Left ventricle myocardium inferior (tissue), 1 donor: ENCODE results near the gene CDH20. TPM values are rescaled to one million over a fixed set of nuclear protein-coding genes. Genes with fewer than 3 reads are reported as not detected.

ENCODE experiments used
- DNase-seq: peaks from one replicate; pipeline ENCODE4 v3.0.0-alpha.2; 2020
- H3K27ac ChIP-seq: fragments of 200-600 bp; replicated peaks from 2 replicates; pipeline ENCODE4 v1.8.0; 2021
- H3K27me3 ChIP-seq: fragments of 200-600 bp; 2 replicates; pipeline ENCODE4 v1.8.0; 2021; ENCODE audit warnings: low read depth
- H3K36me3 ChIP-seq: fragments of 200-600 bp; 2 replicates; pipeline ENCODE4 v1.8.0; 2021
- H3K4me1 ChIP-seq: fragments of 200-600 bp; 2 replicates; pipeline ENCODE4 v1.8.0; 2021
- H3K4me3 ChIP-seq: fragments of 200-600 bp; 2 replicates; pipeline ENCODE4 v1.8.0; 2021; ENCODE audit warnings: mild to moderate bottlenecking, moderate library complexity
- H3K9me3 ChIP-seq: fragments of 200-600 bp; replicated peaks from 2 replicates; pipeline ENCODE4 v1.8.0; 2021
- intact Hi-C: fragments of 100-400 bp; cut with micrococcal nuclease; formaldehyde crosslinking; loops from one replicate; pipeline ENCODE4 v1.11.0; 2022
- total RNA-seq: library from RNA; stranded (reverse); fragmentation: NEBNext Ultra II Directional; extraction: Animal tissue kit (Norgen Biotek cat#: 25700); gene quantifications from one replicate; pipeline ENCODE4 v1.2.1, GENCODE V29; 2021
- TF ChIP-seq, protein P1 (sequence below): fragments of 200-600 bp; IDR thresholded peaks from 2 replicates; pipeline ENCODE4 v1.8.0; 2021; ENCODE audit warnings: antibody characterized with exemption, mild to moderate bottlenecking, borderline replicate concordance
- donor health status: DM: no; HTN: yes; CAD: no; lungs with severe emphysema.

Gene CDH20
- total RNA-seq, 1 donor from 2014 or later = not detected

- Histone ChIP-seq H3K27me3 (no peaks in the 10 kb centered on the region), H3K4me1 (peaks cover 16% of the 10 kb centered on the region), H3K36me3 (no peaks in the 10 kb centered on the region), H3K4me3 (no peak overlapping the region), H3K27ac (peak overlapping the region; percentile 88), H3K9me3 (peaks cover 9% of the 10 kb centered on the region)
- TF ChIP-seq, protein P1, sequence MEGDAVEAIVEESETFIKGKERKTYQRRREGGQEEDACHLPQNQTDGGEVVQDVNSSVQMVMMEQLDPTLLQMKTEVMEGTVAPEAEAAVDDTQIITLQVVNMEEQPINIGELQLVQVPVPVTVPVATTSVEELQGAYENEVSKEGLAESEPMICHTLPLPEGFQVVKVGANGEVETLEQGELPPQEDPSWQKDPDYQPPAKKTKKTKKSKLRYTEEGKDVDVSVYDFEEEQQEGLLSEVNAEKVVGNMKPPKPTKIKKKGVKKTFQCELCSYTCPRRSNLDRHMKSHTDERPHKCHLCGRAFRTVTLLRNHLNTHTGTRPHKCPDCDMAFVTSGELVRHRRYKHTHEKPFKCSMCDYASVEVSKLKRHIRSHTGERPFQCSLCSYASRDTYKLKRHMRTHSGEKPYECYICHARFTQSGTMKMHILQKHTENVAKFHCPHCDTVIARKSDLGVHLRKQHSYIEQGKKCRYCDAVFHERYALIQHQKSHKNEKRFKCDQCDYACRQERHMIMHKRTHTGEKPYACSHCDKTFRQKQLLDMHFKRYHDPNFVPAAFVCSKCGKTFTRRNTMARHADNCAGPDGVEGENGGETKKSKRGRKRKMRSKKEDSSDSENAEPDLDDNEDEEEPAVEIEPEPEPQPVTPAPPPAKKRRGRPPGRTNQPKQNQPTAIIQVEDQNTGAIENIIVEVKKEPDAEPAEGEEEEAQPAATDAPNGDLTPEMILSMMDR = no peak
- DNase-seq = no peak
- intact Hi-C loops = loop anchor here (10.0 kb wide), 1 partner anchor 335 kb away; no protein-coding TSS in a partner anchor
These were observed 236.8 kb downstream of the CDH20 start for GRCh38 chr18:61570070-61570469.

DNA sequence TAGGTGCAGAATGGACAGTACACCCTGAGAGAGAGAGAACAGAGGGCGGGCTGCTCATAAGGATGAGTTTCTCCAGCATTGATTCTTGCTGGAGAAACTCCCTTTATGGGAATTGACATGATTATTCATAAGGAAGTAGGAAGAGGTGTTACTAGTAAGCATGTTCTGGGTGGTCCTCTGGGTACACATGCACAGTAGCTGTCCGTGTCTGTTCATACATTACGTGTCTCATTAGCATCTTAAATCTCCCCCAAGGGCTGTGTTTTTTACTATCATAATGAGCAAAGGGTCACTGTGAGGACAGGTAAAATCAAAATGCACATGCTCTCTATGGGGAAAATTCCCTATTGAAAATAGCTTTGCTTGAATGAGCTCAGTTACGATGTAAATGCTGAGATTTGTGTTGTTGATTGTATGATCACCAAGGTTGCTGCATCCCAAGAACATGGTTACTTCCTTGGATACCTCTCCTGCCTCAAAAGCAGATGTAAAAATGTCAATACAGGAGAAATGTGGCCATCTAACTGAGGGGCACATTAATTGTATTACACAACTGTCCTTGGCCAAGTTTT is 238.9 kb downstream of the CDH20 start:
- Histone ChIP-seq H3K4me1 (peaks cover 21% of the 10 kb centered on the region), H3K4me3 (no peak overlapping the region), H3K9me3 (peaks cover 8% of the 10 kb centered on the region), H3K36me3 (no peaks in the 10 kb centered on the region), H3K27me3 (no peaks in the 10 kb centered on the region), H3K27ac (no peak overlapping the region)
- TF ChIP-seq, protein P1 = no peak
- intact Hi-C loops = loop anchor here (10.0 kb wide), 1 partner anchor 333 kb away; no protein-coding TSS in a partner anchor
- DNase-seq = no peak

GRCh38 chr18:61572871-61573270 is 239.6 kb downstream of the CDH20 start:
- H3K27ac ChIP-seq = no peak overlapping the region
- H3K4me3 ChIP-seq = no peak overlapping the region
- TF ChIP-seq, protein P1 = no peak
- no peaks in the 10 kb centered on the region for H3K36me3 ChIP-seq
- H3K9me3 ChIP-seq = peaks cover 8% of the 10 kb centered on the region
- intact Hi-C loops = loop anchor here (10.0 kb wide), 1 partner anchor 332 kb away; no protein-coding TSS in a partner anchor
- H3K4me1 ChIP-seq = peaks cover 21% of the 10 kb centered on the region
- DNase-seq = no peak
- no peaks in the 10 kb centered on the region for H3K27me3 ChIP-seq

DNA sequence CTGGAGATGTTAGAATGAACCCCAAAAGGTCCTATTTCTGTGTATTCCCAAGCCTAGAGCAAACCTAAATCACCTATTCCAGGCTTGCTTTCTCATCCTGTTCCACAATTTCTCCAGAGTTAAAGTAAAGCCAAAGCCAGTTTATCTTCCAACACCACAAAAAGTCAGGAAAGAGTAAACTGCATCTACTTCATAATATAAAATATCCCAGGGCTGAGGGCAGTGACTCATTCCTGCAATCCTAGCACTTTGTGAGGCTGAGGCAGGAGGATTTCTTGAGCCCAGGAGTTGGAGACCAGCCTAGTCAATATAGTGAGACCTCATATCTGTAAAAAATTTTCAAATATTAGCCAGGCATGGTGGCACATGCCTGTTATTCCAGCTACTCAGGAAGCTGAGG is 241.4 kb downstream of the CDH20 start:
- TF ChIP-seq, protein P1 = no peak
- peaks cover 36% of the 10 kb centered on the region for H3K4me1 ChIP-seq
- intact Hi-C loops = loop anchor here (10.0 kb wide), 1 partner anchor 330 kb away; no protein-coding TSS in a partner anchor
- H3K36me3 ChIP-seq = no peaks in the 10 kb centered on the region
- H3K27ac ChIP-seq = no peak overlapping the region
- no peaks in the 10 kb centered on the region for H3K27me3 ChIP-seq
- no peak overlapping the region for H3K4me3 ChIP-seq
- no peaks in the 10 kb centered on the region for H3K9me3 ChIP-seq
- DNase-seq = no peak

DNA sequence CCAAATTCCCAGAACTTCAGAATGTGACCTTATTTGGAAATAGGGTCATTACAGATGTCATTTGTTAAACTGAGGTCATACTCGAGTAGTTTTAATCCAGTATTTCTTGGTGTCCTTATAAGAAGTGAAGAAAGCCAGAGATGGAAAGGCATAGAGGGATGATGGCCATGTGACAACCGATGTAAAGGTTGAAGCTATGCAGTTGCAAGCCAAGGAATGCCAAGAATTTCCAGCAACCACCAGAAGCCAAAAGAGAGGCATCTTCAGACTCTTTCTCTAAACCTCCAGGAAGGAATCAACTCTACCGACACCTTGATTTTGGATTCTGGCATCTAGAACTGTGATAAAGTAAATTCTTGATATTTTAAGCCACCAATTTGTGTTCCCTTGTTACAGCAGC is 242.2 kb downstream of the CDH20 start:
- Histone ChIP-seq H3K4me1 (peaks cover 29% of the 10 kb centered on the region), H3K27me3 (no peaks in the 10 kb centered on the region), H3K36me3 (no peaks in the 10 kb centered on the region), H3K4me3 (no peak overlapping the region), H3K27ac (no peak overlapping the region), H3K9me3 (no peaks in the 10 kb centered on the region)
- intact Hi-C loops = loop anchor here (10.0 kb wide), 1 partner anchor 329 kb away; no protein-coding TSS in a partner anchor
- no peak for DNase-seq
- TF ChIP-seq, protein P1 = no peak
